Measurements from ENCODE around the gene CD96.

DNA sequence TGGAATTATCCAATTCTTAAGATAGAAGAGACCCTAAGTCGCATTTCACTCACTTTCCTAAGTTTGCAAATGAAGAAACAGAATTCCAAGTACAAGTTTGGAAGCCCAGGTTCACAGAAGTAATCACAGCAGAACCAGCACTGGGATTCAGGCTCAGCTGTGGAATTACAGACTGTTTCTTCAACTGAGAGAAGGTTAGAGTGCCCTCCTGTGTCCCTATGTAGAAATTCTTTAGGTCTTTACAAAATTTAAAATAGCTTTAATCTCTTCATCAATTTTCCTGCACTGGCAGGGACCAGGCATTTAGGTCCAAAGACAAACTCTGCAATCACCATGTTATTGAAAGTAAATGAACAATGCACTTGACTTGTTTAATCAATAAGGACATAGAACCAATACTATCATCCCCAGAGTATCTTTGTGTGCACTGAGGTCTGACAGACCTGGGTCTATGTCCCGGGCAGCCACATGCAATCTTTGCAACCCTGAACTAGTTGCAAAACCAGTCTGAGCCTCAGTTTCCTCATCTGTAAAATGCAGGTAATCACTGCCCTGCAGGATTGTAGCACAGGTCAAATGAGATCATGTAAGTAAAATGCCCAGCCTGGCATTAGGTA lies 149.4 kb downstream of the CD96 start:
- TF ChIP-seq, protein P1, sequence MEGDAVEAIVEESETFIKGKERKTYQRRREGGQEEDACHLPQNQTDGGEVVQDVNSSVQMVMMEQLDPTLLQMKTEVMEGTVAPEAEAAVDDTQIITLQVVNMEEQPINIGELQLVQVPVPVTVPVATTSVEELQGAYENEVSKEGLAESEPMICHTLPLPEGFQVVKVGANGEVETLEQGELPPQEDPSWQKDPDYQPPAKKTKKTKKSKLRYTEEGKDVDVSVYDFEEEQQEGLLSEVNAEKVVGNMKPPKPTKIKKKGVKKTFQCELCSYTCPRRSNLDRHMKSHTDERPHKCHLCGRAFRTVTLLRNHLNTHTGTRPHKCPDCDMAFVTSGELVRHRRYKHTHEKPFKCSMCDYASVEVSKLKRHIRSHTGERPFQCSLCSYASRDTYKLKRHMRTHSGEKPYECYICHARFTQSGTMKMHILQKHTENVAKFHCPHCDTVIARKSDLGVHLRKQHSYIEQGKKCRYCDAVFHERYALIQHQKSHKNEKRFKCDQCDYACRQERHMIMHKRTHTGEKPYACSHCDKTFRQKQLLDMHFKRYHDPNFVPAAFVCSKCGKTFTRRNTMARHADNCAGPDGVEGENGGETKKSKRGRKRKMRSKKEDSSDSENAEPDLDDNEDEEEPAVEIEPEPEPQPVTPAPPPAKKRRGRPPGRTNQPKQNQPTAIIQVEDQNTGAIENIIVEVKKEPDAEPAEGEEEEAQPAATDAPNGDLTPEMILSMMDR (IDR thresholded peaks at IDR 0.05), result peak; percentile 48 to 54 (median 50)
- no peak for TF ChIP-seq POLR2A (IDR thresholded peaks at IDR 0.05)

Measured in right lobe of liver (tissue), 4 donors.